MM.1S (cell line): ENCODE results near the gene MRAS.

Source experiments
- EZH2 ChIP-seq: fragments of 300-600 bp; sonication (generic); optimal IDR thresholded peaks from 2 replicates; pipeline ENCODE3; 2017; ENCODE audit warnings: low read depth, mild to moderate bottlenecking, antibody characterized with exemption, low read length, mixed read lengths
- EZH2phosphoT487 ChIP-seq: fragments of 300-600 bp; sonication (generic); IDR thresholded peaks from 2 replicates; pipeline ENCODE4 v1.6.1; 2018; ENCODE audit warnings: antibody characterized with exemption, low read length
- TF ChIP-seq, protein P1 (sequence below): fragments of 300-600 bp; sonication (generic); IDR thresholded peaks from 2 replicates; pipeline ENCODE4 v1.5.1; 2016; ENCODE audit warnings: antibody characterized with exemption, low read length, mixed read lengths

DNA sequence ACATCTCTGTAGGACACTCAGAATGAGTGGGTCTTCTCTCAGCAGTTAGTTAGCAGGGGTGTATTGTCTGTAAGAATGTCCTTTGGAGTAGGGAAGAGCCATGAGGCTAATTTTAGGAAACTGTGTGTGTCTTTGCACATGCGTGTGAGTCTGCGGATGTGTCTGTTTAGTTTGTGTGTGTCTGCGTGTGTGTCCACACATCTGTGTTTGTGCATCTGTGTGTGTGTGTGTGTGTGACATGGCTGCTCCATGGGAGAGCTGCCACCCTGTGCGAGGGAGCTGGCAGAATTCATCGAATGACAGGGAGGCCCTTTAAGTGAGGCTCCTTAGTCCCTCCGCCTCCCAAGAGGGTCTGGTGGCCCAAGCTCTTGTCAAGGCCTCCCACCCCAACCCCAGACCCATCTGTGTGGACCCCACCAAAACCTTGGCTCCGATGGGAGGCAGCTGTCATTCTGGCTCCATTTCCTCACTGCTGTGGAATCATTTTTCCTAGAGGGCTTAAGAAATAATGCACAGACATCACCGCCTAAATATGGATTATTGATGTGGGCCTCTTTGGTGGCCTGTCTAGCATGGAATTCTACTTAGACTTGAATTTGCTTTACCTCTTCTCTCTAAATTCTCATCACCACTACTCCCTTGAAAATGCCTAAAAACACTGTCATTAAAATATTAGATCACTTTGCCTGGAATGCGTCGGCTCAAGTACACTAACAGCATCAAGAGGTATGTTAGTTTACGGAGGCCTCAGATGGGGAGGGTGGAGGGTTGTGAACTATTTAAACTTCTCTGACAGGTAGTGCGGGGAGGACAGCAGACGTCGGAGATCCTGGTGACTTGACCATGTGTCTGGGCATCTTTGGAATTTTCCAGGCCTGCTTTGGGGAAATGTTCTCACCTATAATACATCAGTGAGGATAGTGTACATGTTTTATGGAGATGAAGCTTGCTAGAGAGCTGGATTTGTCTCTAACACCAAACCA is 95.4 kb downstream of the MRAS start:
- TF ChIP-seq, protein P1, sequence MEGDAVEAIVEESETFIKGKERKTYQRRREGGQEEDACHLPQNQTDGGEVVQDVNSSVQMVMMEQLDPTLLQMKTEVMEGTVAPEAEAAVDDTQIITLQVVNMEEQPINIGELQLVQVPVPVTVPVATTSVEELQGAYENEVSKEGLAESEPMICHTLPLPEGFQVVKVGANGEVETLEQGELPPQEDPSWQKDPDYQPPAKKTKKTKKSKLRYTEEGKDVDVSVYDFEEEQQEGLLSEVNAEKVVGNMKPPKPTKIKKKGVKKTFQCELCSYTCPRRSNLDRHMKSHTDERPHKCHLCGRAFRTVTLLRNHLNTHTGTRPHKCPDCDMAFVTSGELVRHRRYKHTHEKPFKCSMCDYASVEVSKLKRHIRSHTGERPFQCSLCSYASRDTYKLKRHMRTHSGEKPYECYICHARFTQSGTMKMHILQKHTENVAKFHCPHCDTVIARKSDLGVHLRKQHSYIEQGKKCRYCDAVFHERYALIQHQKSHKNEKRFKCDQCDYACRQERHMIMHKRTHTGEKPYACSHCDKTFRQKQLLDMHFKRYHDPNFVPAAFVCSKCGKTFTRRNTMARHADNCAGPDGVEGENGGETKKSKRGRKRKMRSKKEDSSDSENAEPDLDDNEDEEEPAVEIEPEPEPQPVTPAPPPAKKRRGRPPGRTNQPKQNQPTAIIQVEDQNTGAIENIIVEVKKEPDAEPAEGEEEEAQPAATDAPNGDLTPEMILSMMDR, result no peak
- TF ChIP-seq EZH2, result no peak
- no peak for TF ChIP-seq EZH2phosphoT487
